ENCODE results near the gene THRA. TPM values are rescaled to one million over a fixed set of nuclear protein-coding genes. Genes with fewer than 3 reads are reported as not detected.

THRA gene
- total and polyA plus RNA-seq, 9 of the 15 experiments (the other 6 are each of a cell fraction or from before 2014, with no cell fraction given): 0.34 to 23.4 (median 12.7) TPM

GRCh38 chr17:40111221-40112128, 48.7 kb downstream of the THRA start (continued):
- TF ChIP-seq PBX2 (CRISPR knock-in tag; IDR thresholded peaks at IDR 0.05; ENCODE audit: low read depth) (peak; percentile 57), PBX2 (tag; conservative IDR thresholded peaks at IDR 0.05; ENCODE audit: low read depth) (peak; percentile 96), HDAC1 (IDR thresholded peaks at IDR 0.05) (peak in 1 of 2 experiments; percentile 89; a peak in 2 of 4 replicates), ZNF239 (CRISPR knock-in tag; IDR thresholded peaks at IDR 0.05) (no peak), RBFOX2 (IDR thresholded peaks at IDR 0.05; ENCODE audit: low read depth, low read length) (no peak), CREBBP (IDR thresholded peaks at IDR 0.05; ENCODE audit: low read depth, low read length) (no peak), ARID3B (CRISPR knock-in tag; IDR thresholded peaks at IDR 0.05; ENCODE audit: borderline replicate concordance) (0 out of 2 replicates have a peak, but pooled peaks have one; percentile 27), SFPQ (IDR thresholded peaks at IDR 0.05; ENCODE audit: low read depth, low read length) (no peak), MECOM (CRISPR knock-in tag; IDR thresholded peaks at IDR 0.05) (peak; percentile 56; the same call in 1 of the 2 replicates), RNF2 (IDR thresholded peaks at IDR 0.05) (peak; percentile 90), ATF7 (IDR thresholded peaks at IDR 0.05) (peak; percentile 76), GATAD2B (IDR thresholded peaks at IDR 0.05; ENCODE audit: borderline replicate concordance) (peak; percentile 28; the same call in 1 of the 2 replicates), CBFA2T2 (conservative IDR thresholded peaks at IDR 0.05) (0 out of 2 replicates have a peak, but pooled peaks have one; percentile 23), ATF6 (CRISPR knock-in tag; IDR thresholded peaks at IDR 0.05) (no peak), E2F8 (IDR thresholded peaks at IDR 0.05; ENCODE audit: low read depth, partially characterized antibody) (peak; percentile 61), ZEB2 (IDR thresholded peaks at IDR 0.05) (peak; percentile 82)

All from K562 (cell line).